Common myeloid progenitor, CD34-positive (primary cell): Measurements from ENCODE around the gene UMOD.

Source experiments
- CTCF ChIA-PET: fragments of 350-600 bp; sonication (Branson Sonifier 250); formaldehyde crosslinking; loops from one replicate; lab custom pipeline; 2021; ENCODE audit warnings: antibody characterized with exemption; lab: Charles Lee
- POLR2A ChIA-PET: fragments of 350-600 bp; sonication (Branson Sonifier 250); formaldehyde crosslinking; loops from one replicate; lab custom pipeline; 2021; ENCODE audit warnings: antibody characterized with exemption; lab: Charles Lee
- DNase-seq, 3 donors: peaks; one replicate each; pipeline versions ENCODE4 v3.0.0 to v3.0.0-alpha.2; 2013
- H3K27ac ChIP-seq, 2 experiments: 1 replicate in 1 of 2; 2 replicates in 1 of 2; pipeline ENCODE4 v1.7.0; 2013; ENCODE audit warnings: inconsistent platforms in 2 of 2, low read length in 2 of 2, mild to moderate bottlenecking in 2 of 2, low read depth in 1 of 2, moderate library complexity in 1 of 2; ENCODE audit not compliant: severe bottlenecking in 2 of 2, insufficient read depth in 1 of 2, poor library complexity in 1 of 2
- H3K27me3 ChIP-seq, 5 experiments: replicated peaks in 2 of 5; 1 replicate in 3 of 5; 2 replicates in 2 of 5; pipeline versions ENCODE4 v1.6.1 to v1.7.0; 2013; ENCODE audit warnings: low read length in 4 of 5, mild to moderate bottlenecking in 2 of 5, moderate library complexity in 2 of 5, inconsistent platforms in 1 of 5; ENCODE audit not compliant: insufficient read depth in 5 of 5, control insufficient read depth in 4 of 5
- H3K36me3 ChIP-seq, 4 experiments: 1 replicate in 2 of 4; 2 replicates in 2 of 4; pipeline versions ENCODE4 v1.6.1 to v1.7.0; 2013; ENCODE audit warnings: low read length in 3 of 4, control low read depth in 1 of 4, mild to moderate bottlenecking in 1 of 4; ENCODE audit not compliant: control insufficient read depth in 4 of 4, insufficient read depth in 4 of 4
- H3K4me1 ChIP-seq, 4 experiments: 1 replicate in 3 of 4; 2 replicates in 1 of 4; pipeline versions ENCODE4 v1.6.1 to v1.7.1; 2013; ENCODE audit warnings: low read length in 3 of 4, mild to moderate bottlenecking in 3 of 4, control low read depth in 1 of 4, inconsistent platforms in 1 of 4, moderate library complexity in 1 of 4; ENCODE audit not compliant: control insufficient read depth in 4 of 4, insufficient read depth in 4 of 4; ENCODE audit errors: control extremely low read depth in 1 of 4
- H3K4me3 ChIP-seq, 7 experiments: 1 replicate in 4 of 7; 2 replicates in 3 of 7; pipeline versions ENCODE4 v1.5.1 to v1.7.0; 2013; ENCODE audit warnings: mild to moderate bottlenecking in 7 of 7, low read length in 6 of 7, moderate library complexity in 6 of 7, inconsistent platforms in 2 of 7, low read depth in 2 of 7, control low read depth in 1 of 7; ENCODE audit not compliant: insufficient read depth in 4 of 7, control insufficient read depth in 1 of 7; ENCODE audit errors: extremely low read depth in 1 of 7
- H3K9me3 ChIP-seq, 5 experiments: 1 replicate in 4 of 5; 2 replicates in 1 of 5; pipeline versions ENCODE4 v1.6.1 to v1.7.1; 2013; ENCODE audit warnings: low read length in 4 of 5, mild to moderate bottlenecking in 2 of 5, inconsistent platforms in 1 of 5, low read depth in 1 of 5, moderate library complexity in 1 of 5; ENCODE audit not compliant: control insufficient read depth in 4 of 5, insufficient read depth in 2 of 5; ENCODE audit errors: control extremely low read depth in 1 of 5
- WGBS: methylation state at CpG from one replicate; pipeline ENCODE4 v1.1.5; 2013; ENCODE audit not compliant: insufficient coverage; 5-methylcytosine and 5-hydroxymethylcytosine counted together

UMOD gene

DNA sequence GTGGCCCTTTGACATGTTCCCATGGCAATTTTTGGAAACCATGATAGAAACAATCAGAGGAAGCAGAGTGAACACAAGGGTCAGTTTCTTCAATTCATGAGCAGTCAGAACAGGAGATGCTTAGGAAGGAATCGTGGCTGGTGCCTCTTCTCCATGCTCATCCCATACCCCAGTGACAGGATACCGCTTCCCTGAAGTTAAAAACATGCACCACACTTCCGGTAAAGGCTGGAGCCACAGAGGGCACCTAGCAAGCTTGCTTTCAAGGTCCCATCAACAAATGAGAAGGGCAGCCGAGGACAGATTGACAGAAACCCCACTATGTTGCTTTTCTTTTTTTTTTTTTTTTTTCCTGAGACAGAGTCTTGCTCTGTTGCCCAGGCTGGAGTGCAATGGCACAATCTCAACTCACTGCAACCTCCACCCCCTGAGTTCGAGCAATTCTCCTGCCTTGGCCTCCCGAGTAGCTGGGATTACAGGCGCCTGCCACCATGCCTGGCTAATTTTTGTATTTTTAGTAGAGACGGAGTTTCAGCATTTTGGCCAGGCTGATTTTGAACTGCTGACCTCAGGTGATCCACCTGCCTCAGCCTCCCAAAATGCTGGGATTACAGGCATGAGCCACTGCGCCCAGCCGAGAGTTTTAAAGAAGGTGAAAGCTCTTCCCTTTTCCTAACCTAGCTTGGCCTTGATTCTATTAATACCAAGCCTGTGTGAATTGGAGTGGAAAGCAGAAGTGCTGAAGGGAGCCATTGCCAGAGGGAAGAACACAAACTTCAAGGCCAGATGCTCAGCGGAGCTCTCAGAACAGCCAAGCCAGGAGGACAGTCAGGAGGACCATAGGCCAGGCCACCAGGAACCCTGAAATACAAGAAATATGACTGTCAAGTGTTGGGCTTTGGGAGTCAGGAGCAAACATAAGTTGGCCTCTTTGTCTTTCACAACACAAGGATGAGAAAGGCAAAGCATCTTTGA lies 41.8 kb downstream of the UMOD start:
- 98% methylated on average over 9 of the region's 11 CpGs for WGBS
- ChIA-PET POLR2A (no interaction called here), CTCF (no interaction called here)
- Histone ChIP-seq H3K4me3 (no peak overlapping the region), H3K4me1 (no peaks in the 10 kb centered on the region), H3K36me3 (no peaks in the 10 kb centered on the region), H3K27me3 (peaks cover 0 to 5% (median 0%) of the 10 kb centered on the region in 5 experiments), H3K27ac (no peak overlapping the region), H3K9me3 (no peaks in the 10 kb centered on the region)
- no peak for DNase-seq

- Histone ChIP-seq H3K4me1 (no peaks in the 10 kb centered on the region), H3K36me3 (no peaks in the 10 kb centered on the region), H3K27me3 (peaks cover 0 to 6% (median 0%) of the 10 kb centered on the region in 5 experiments), H3K27ac (no peak overlapping the region), H3K4me3 (no peak overlapping the region), H3K9me3 (no peaks in the 10 kb centered on the region)
- CTCF ChIA-PET = interaction anchor here (1.0 kb wide), 1 partner anchor 9 kb away, joined by 3 read pairs; no protein-coding TSS in a partner anchor
- 100% methylated on average over 5 of the region's 6 CpGs for WGBS
- no peak for DNase-seq
- POLR2A ChIA-PET = no interaction called here
These were observed 42.7 kb downstream of the UMOD start for GRCh38 chr16:20309786-20310185.

DNA sequence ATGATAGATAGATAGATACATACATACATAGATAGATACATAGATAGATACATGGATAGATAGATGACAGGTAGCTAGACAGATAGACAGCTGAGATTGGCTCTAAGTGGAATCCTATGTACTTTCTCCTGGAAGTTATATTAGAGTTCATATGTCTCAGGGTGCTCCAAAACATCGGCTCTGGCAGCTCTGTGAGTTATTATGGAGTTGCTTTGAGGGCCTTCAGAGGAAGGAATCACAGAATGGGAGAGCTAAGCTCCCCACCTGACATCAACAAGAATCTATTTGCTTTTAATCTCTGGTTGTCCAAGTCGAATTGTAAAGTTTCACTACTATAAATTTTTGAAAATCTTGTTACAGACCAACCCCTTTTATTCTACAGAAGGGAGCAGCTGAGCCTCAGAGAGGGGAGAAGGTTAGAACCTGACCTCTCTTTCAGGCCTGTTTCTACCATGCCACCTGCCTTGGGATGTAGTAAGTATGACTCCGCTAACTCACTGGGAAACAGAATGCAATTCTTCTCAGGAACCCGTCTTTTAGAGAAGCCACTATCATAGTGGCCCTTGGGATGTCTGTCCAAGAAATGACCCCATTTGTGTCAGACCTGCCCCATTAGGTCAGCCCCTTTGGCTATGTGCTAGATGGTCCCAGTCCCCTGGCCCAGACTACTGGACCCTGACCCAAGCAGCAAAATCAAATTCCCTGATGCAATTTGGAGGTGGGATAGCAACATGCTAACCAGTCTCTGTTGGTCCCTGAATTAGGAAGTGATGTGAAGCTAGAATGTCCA lies 43.5 kb downstream of the UMOD start:
- ChIA-PET CTCF (interaction anchor here (1.0 kb wide), 1 partner anchor 9 kb away, joined by 3 read pairs; no protein-coding TSS in a partner anchor), POLR2A (no interaction called here)
- 94% methylated on average over 3 of the region's 4 CpGs for WGBS

DNA sequence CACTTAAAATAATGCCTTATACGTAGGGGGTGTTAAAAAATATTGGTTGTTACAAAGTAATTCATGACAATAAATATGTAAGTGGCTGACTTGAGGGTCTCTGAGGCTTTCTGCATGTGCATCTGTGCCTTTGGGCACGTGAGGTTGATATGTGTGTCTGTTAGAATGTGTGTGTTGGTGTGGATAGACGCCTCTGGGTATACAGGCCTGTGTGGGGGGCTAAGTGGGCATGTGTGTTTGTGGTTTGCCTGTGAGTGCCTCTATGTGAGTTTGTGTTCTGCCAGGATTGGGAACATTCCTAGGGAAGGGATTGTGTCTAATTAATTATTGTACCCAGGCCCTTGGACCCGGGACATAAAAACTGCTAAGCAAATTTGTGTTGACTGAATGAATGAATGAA lies 44.2 kb downstream of the UMOD start:
- Histone ChIP-seq H3K9me3 (no peaks in the 10 kb centered on the region), H3K4me3 (no peak overlapping the region), H3K27ac (no peak overlapping the region), H3K27me3 (peaks cover 0 to 4% (median 0%) of the 10 kb centered on the region in 5 experiments), H3K36me3 (no peaks in the 10 kb centered on the region), H3K4me1 (no peaks in the 10 kb centered on the region)
- no peak for DNase-seq
- WGBS = 93% methylated on average over 4 of the region's 4 CpGs
- POLR2A ChIA-PET = no interaction called here
- CTCF ChIA-PET = no interaction called here

More for the DNA sequence above, 43.5 kb downstream of the UMOD start:
- no peak overlapping the region for H3K27ac ChIP-seq
- H3K36me3 ChIP-seq = no peaks in the 10 kb centered on the region
- H3K27me3 ChIP-seq = peaks cover 0 to 6% (median 0%) of the 10 kb centered on the region in 5 experiments
- no peak for DNase-seq
- H3K9me3 ChIP-seq = no peaks in the 10 kb centered on the region
- no peak overlapping the region for H3K4me3 ChIP-seq
- H3K4me1 ChIP-seq = no peaks in the 10 kb centered on the region

GRCh38 chr16:20307791-20308190 lies 44.7 kb downstream of the UMOD start:
- H3K36me3 ChIP-seq = no peaks in the 10 kb centered on the region
- H3K4me3 ChIP-seq = no peak overlapping the region
- 97% methylated on average over 5 of the region's 7 CpGs for WGBS
- CTCF ChIA-PET = no interaction called here
- no peaks in the 10 kb centered on the region for H3K9me3 ChIP-seq
- no peak overlapping the region for H3K27ac ChIP-seq
- POLR2A ChIA-PET = no interaction called here
- H3K27me3 ChIP-seq = peaks cover 0 to 4% (median 0%) of the 10 kb centered on the region in 5 experiments
- no peak for DNase-seq
- no peaks in the 10 kb centered on the region for H3K4me1 ChIP-seq

GRCh38 chr16:20307240-20307671 lies 45.3 kb downstream of the UMOD start:
- Histone ChIP-seq H3K4me3 (no peak overlapping the region), H3K4me1 (no peaks in the 10 kb centered on the region), H3K36me3 (no peaks in the 10 kb centered on the region), H3K27me3 (peaks cover 0 to 6% (median 0%) of the 10 kb centered on the region in 5 experiments), H3K27ac (no peak overlapping the region), H3K9me3 (no peaks in the 10 kb centered on the region)
- no peak for DNase-seq
- CTCF ChIA-PET = no interaction called here
- POLR2A ChIA-PET = no interaction called here
- WGBS = no CpG with 5 or more reads among the region's 1 CpG
